Vagina (tissue), 2 donors: ENCODE data around the gene ZSCAN10.

Source experiments
- CTCF ChIP-seq, 3 experiments: fragments of 450-650 bp in 2 of 3; fragments of 200-600 bp in 1 of 3; sonication (generic) in 1 of 3; IDR thresholded peaks; one replicate each; pipeline ENCODE4 v1.5.1; 2017 to 2019; ENCODE audit warnings: antibody characterized with exemption in 3 of 3, mild to moderate bottlenecking in 2 of 3, moderate library complexity in 2 of 3
- POLR2A ChIP-seq, 2 donors: fragments of 450-650 bp; IDR thresholded peaks; one replicate each; pipeline ENCODE4 v1.6.1; 2017; ENCODE audit warnings: antibody characterized with exemption in 2 of 2, mild to moderate bottlenecking in 2 of 2, moderate library complexity in 2 of 2
- POLR2AphosphoS5 ChIP-seq, 2 donors: sonication (generic); formaldehyde crosslinking; IDR thresholded peaks; one replicate each; pipeline ENCODE4 v1.9.0; 2017; ENCODE audit warnings: antibody characterized with exemption in 2 of 2, mild to moderate bottlenecking in 2 of 2, low read depth in 1 of 2; ENCODE audit not compliant: insufficient read depth in 1 of 2

GRCh38 chr16:3147757-3148104 lies 48.6 kb upstream of the ZSCAN10 start:
- TF ChIP-seq POLR2AphosphoS5 (IDR thresholded peaks at IDR 0.05; ENCODE audit: insufficient read depth in 1 of 2, low read depth in 1 of 2) (no peak), CTCF (IDR thresholded peaks at IDR 0.05) (no peak), POLR2A (IDR thresholded peaks at IDR 0.05) (no peak)
